Left renal cortex interstitium (tissue), 4 donors: ENCODE data around the gene TOP3A. TPM values are rescaled to one million over a fixed set of nuclear protein-coding genes. Genes with fewer than 3 reads are reported as not detected.
"Not testable (repeated sequence)": the region's sequence is repeated elsewhere in the genome, so short reads cannot be mapped to it uniquely, and the experiment has no call there.

Experiments used
- DNase-seq, 4 donors: peaks; one replicate each; pipeline ENCODE4 v3.0.0-alpha.2; 2013; ENCODE audit warnings: low read depth in 4 of 4, low spot score in 2 of 4, missing footprints in 1 of 4
- polyA plus RNA-seq, 4 donors: library from polyadenylated mRNA; unstranded; fragments of 120-200 nt; gene quantifications; one replicate each; pipeline ENCODE4 v1.2.1, GENCODE V29; 2013; ENCODE audit not compliant: insufficient read length in 4 of 4

TOP3A gene
- polyA plus RNA-seq, 4 donors, result 38.1 to 60.8 (median 45.2) TPM

- DNase-seq, result no peak
Measured at GRCh38 chr17:18324140-18325050, 9.6 kb upstream of the TOP3A start.

- no peak for DNase-seq
Measured at GRCh38 chr17:18323507-18324139, 8.8 kb upstream of the TOP3A start.

GRCh38 chr17:18323007-18323406 lies 8.2 kb upstream of the TOP3A start:
- no peak for DNase-seq

GRCh38 chr17:18322522-18322921 lies 7.7 kb upstream of the TOP3A start:
- no peak for DNase-seq

- DNase-seq, result no peak
Measured at GRCh38 chr17:18321309-18321708, 6.5 kb upstream of the TOP3A start.

- DNase-seq, result no peak
Measured at GRCh38 chr17:18320301-18320700, 5.5 kb upstream of the TOP3A start.

GRCh38 chr17:18319604-18320256 lies 4.9 kb upstream of the TOP3A start:
- no peak for DNase-seq

GRCh38 chr17:18318771-18319450 lies 4.1 kb upstream of the TOP3A start:
- DNase-seq, result no peak

- DNase-seq, result no peak
Measured at GRCh38 chr17:18318117-18318516, 3.3 kb upstream of the TOP3A start.

GRCh38 chr17:18315961-18316360 lies 1.2 kb upstream of the TOP3A start:
- no peak for DNase-seq

- DNase-seq, result no peak
Measured at GRCh38 chr17:18315562-18315922, 748 bp upstream of the TOP3A start.

- peak in 1 of 4 donors; percentile 19 for DNase-seq
Measured at GRCh38 chr17:18314059-18314730, 599 bp downstream of the TOP3A start.

- DNase-seq, result no peak
Measured at GRCh38 chr17:18309202-18309601, 5.6 kb downstream of the TOP3A start.

GRCh38 chr17:18303206-18303605 lies 11.6 kb downstream of the TOP3A start:
- DNase-seq, result not testable (repeated sequence)

GRCh38 chr17:18300725-18301480 lies 13.9 kb downstream of the TOP3A start:
- no peak for DNase-seq

GRCh38 chr17:18298061-18298460 lies 16.7 kb downstream of the TOP3A start:
- DNase-seq, result not testable (repeated sequence)

- no peak for DNase-seq
Measured at GRCh38 chr17:18291718-18292540, 22.9 kb downstream of the TOP3A start.

- DNase-seq, result no peak
Measured at GRCh38 chr17:18285296-18285695, 29.5 kb downstream of the TOP3A start.

GRCh38 chr17:18281788-18282187 lies 33.0 kb downstream of the TOP3A start:
- DNase-seq, result no peak
